HG02763 (cell line): ENCODE results near the gene CNTNAP5.

Source experiments
- ATAC-seq: cut with Tn5 transposase; IDR thresholded peaks from one replicate; pipeline ENCODE4 v1.9.1; 2021; ENCODE audit warnings: mild to moderate bottlenecking, moderate library complexity; ENCODE audit not compliant: unreplicated experiment

Gene CNTNAP5

DNA sequence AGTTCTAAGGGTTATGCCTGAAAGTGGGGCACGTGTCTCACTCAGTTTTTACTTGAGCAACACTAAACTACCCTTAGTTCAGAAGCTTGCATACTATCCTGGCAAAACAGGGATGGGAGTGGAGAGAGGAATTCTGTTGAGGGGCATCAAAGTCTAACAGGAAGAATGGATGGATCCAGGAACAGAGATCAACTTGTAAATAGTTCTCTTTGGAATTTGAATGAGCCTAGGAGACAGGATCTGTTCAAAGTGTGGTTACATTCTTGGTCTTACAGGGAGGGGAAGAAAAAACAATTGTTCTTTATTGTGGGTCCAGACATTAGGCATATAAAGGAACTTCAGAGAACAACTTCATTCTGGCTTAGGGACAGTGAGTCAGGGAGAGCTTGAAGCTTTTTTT, 560.2 kb downstream of the CNTNAP5 start:
- no peak for ATAC-seq

DNA sequence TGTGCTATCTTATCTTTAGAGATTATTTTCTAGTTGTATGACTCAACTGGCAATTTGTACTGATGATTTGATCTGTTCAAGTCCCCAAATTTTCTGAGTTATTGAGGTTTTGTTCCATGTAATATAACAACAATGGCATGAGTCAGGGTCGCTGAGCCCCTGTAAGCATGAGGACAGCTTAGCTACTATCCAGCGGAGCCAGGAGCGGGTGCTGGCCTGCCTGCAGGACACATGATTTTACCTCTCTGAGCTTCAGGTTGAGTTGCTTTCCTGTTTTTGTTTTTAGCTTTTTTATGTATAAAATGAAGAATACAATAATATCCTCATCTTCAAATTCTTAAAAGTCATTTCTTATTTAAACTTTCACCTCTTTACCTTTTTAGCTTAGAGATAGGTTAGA, 561.1 kb downstream of the CNTNAP5 start:
- ATAC-seq = no peak

DNA sequence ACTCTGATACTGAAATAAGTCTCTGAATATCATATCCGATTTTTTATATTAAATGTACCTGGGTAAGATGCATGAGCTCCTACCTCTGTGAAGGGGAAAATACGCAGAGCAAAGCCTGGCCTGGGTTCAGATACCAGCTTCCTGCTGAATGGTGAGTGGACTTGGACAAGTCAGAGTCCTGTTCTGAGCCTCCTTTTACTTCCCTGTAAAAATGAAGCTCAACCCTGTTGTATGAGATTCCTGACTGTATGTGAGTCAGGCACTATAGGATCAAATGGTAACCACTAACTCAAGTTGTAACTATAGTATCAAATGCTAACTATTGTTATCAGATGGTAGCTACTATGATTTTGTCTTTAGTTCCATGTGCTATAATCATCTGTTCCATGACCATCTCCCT, 561.7 kb downstream of the CNTNAP5 start:
- no peak for ATAC-seq

DNA sequence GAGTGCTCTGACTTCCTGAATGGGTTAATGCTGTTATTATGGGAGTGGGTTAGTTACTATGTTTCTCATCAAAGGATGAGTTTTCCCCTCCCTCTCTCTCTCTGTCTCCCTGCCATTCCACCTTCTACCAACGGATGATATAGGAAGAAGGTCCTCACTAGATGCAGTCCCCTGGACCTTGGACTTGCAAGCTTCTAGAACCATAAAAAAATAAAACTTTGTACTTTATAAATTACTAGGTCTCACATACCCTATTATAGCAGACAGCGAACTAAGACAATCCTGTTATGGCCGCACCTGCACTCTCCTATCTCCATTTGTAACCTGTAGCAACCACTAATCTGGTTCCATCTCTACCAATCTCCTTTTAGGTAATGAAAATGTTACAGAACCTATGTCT, 564.9 kb downstream of the CNTNAP5 start:
- ATAC-seq = no peak

DNA sequence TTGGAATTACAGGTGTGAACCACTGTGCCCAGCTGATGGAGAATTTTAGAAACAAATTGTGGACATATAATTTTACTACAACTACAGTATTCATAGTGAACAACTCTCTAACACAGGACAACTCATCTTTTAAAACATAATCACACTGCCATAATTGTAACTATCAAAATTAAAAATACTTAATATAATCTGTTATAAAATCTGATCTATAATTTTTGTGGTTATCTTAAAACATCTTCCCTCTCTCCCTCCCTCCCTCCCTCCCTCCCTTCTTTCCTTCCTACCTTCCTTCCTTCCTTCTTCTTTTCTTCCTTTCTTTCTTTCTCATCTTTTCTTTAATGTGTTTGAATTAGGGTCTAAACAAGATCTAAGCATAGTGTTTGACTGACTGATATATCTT, 577.7 kb downstream of the CNTNAP5 start:
- ATAC-seq = no peak

DNA sequence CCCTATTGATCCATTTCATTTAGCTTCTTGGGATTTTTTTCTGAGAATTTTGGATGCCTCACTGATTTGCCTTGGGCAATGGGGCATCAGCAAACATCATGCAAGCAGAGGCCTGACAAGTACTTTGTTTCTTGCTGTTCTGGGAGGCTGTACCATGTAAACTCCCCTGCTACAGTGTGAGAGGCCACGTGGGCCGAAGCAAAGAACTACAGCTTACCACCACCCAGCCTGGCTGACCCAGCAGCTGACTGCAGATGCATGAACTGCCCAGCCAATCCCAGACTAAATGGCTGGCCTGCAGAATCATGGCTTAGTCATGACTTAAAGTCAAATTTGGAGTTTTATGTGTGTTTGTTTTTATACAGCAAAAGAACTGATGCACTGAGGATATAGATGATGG, 579.9 kb downstream of the CNTNAP5 start:
- ATAC-seq = no peak

DNA sequence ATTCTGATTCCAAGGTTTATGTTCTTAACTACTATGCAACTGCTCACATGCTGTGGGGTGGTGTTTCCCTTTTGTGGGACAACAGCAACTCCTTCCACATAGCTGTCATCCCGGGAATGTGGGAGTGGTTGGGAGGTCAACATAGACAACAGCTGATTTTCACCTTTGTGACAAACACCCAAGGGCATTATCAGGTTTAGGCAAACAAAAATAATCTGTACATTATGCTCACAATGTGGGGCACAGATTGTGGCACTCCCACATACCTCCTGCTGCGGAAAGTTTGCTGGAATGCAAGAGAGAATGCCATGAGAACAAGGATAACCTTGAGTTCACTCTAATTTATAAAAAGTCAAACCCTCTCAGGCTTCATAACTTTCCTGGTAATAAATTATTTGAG, 582.6 kb downstream of the CNTNAP5 start:
- ATAC-seq = no peak

DNA sequence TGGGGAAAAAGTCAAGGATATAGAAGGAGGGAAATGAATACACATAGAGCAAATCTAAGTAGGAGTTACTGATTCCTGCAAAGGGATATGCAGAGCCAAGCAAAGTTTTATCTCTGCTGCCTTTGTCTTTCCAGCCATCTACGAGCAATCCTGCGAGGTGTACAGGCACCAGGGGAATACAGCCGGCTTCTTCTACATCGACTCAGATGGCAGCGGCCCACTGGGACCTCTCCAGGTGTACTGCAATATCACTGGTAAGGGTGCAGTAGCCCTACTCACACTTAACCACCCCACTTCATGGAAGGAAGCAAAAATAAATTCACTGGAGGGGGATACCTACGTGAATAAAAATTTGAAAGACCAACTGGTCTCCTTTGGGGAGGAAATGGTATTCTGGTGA, 584.6 kb downstream of the CNTNAP5 start:
- ATAC-seq = no peak

DNA sequence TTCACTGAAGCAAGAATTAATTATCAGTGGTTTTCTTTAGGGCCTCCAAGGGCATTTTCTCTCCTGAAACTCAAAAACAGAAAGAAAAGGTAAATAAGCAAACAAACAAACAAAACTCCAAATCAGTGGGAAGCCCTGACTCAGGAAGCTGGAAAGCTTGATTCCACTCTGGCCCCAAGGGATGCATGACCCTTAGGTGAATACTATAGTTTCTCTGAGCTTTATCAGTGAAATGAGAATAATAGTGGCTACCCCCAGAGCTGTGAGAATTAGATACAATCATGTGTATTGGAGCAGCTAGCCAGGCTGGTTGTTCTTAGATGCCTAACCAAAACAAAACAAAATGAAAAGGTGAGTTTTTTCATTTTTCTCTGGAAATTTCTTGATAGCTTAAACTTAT, 585.1 kb downstream of the CNTNAP5 start:
- no peak for ATAC-seq

DNA sequence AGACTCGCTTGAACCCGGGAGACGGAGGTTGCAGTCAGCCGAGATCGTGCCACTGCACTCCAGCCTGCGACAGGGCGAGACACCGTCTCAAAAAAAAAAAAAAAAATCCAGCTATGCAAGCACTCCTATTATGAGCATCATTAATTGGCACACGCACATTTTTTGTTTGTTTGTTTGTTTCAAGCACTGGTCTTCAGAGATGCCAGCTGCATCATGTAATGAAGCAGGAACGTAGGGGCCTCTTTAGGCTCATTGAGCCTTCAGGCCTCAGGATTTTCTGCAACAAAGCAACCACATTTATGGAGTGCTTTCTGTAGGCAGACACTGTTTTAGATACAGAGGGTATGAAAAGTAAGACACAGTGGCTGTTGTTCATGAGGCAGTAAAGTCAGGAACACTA, 585.8 kb downstream of the CNTNAP5 start:
- ATAC-seq = no peak

DNA sequence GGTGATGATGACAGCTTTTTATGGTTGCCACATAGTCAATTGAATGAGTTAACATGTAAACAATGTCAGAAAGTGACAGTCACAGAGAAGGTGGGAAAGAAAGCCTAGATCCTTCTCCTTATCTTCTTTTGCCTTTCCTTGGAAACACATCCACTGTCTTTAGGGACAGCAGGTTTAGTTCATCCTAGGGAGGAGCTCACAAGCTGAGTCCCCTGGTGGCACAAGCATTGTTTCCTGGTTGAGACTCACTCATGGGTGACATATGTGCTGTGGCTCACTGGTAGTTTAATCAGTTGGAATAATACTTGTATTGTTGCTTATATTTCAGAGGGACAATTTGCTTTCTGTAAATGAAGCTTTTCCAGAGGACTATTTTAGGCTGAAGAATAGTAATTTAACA, 598.5 kb downstream of the CNTNAP5 start:
- no peak for ATAC-seq

DNA sequence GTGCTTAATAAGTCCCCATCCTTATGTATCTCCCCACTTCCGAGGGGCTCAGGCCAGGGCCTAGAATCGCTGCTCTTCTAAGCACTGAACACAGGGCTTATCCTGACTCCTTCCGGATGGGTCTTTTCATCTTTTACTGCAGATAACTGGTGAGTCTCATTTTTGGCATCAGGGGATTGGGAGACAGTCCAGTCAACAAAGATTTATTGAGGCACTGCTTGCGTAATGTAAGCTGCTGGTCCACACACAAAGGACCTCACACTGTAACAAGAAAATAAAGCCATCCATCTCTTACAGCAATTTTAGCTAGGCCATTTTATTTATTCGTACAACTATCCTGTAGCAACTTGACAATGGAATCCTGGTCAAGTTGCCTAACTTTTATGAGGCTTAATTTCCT, 600.5 kb downstream of the CNTNAP5 start:
- no peak for ATAC-seq

DNA sequence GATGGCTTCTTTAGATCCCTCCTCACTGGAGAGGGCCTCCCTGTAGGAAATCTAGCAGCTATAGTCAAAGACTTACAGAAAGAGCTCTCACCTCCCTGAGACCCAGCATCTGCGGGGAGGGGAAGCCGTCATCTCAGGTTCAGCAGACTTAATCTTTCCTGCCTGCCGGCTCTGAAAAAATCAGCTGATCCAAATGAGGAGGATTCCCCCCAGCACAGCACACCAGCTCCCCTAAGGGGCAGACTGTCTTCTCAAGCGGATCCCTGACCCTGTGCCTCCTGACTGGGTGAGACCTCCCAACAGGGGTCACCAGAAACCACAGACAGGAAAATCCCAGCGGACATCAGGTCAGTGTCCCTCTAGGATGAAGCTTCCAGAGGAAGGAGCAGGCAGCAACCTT, 601.9 kb downstream of the CNTNAP5 start:
- no peak for ATAC-seq

DNA sequence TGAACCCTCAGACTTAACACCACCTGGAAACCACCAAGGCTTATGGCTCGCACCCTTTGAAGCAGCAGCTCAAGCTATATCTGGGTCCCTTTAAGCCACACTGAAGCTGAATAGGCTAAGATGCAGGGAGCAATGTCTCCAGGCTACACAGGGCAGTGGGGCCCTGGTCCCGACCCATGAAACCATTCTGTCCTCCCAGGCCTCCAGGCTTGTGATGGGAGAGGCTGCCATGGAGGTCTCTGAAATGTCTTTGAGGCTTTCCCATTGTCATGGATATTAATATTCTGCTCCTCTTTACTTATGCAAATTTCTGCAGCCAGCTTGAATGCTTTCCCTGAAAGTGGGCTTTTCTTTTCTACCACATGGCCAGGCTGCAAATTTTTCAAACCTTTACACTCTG, 608.7 kb downstream of the CNTNAP5 start:
- ATAC-seq = no peak

DNA sequence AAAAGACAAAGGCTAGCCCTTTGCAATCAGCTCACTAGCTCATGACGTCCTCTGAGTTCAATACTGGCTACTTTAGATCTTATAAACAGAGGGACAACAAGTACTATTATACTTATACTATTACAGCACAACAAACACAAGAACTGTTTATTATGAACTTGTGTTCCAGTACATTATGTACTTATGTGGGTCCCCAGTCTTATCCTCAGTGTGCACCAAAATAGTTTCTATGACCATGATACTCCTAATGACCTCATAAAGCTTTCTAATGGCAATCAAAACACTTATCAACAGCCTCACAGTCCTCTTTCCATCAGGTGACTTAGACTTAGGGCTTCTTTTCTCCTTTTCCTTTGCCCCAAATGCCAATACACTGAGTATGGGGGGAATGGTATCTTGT, 614.4 kb downstream of the CNTNAP5 start:
- ATAC-seq = no peak

DNA sequence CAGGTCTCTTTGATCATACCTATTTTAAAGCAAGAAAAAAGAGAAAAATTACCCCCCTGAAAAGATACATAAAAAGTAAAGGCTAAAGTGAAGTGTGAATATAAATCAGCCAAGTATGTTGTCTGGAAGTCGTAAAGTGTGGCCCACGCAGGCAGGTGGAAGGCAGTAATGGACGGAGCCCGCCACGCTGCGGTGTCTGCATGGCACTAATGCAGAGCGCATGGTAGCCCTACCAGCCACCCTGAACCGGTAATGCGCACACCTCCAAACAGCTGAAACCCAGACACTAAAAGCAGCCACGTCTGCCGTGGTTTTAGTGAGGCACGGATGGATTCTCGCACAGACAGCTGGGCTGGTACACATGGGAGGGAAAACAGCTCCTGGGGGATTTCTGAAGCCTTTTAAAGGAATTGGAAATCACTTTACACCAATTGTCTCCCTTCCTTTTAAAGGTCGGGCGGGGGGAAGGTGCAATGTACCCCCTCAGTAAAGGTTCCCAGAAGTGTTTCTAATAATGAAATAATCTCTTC, 615.2 kb downstream of the CNTNAP5 start:
- ATAC-seq = no peak

DNA sequence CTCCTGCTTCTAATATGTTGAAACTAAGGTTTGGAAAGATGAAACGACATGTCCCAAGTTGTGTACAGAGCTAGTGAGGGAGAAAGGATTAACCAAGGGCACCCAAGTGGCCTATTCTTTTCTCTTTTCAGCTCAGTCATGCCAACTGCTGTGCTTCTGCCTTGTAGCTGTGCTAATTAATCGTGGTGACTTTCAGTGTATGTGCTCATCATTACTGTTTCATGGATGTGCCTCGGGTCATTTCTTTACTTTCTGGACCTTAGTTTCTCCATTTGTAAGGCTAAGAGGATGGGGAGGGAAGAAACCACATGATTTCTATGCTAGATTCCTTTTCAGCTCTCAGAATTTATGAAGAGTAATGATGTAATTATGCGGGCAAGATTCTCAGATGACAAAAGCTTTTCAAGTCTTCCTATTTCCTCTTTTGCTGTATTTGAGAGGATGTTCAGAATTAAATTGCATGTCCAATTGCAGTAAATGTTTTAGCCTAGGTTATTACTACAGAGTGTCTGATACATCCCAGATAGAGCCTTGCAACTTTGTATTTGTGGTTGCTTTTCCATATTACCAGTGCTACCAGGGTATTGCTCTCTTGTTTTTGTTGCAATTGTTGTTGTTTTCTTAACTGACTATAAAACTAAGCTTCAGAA, 621.2 kb downstream of the CNTNAP5 start:
- ATAC-seq = no peak

DNA sequence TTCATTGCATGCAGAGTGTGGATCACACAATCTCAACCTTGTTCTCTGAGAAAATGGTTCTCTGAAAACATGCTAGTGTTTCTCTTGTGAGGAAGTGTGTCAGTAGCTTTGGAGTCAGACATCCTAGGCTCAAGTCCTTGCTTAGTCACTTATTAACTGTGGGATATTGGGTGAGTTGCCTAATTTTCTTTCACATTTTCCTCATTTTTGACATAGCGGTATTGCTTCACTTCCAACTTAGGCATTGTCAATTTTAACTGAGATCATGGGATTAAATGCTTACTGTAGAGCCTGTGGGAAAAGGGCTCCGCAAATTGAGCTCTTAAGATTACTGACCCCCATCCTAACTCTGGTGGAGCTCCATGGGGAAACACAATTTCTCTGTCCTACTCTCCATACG, 622.2 kb downstream of the CNTNAP5 start:
- no peak for ATAC-seq

DNA sequence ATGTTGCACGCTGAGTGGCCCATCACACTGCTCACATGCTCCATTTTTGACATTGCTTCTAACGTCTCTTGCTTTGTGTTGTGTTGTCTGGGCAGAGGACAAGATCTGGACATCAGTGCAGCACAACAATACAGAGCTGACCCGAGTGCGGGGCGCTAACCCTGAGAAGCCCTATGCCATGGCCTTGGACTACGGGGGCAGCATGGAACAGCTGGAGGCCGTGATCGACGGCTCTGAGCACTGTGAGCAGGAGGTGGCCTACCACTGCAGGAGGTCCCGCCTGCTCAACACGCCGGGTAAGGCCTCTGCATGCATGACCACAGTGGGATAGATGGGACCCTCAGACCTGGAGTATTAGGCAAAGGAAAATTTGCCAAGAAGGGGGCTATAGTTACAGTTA, 622.6 kb downstream of the CNTNAP5 start:
- ATAC-seq = no peak

DNA sequence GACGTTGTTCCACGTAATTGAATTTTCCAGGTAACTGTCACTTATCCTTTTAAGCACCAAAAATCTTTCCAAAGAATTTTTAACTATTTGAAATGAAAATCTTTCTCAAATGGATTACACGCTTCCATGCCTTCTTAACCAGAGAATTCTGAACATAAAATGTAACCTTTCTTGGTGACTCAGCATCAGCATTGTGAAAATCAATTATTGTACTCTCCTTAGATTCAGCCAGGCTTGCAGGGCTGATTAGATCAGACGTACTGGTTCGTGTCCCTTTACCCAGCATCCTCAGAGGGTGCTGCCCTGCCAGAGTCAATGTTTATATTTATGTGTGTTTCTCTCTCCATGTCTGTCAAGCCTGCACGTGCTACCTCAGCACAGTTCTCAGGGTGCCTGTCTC, 623.9 kb downstream of the CNTNAP5 start:
- ATAC-seq = no peak

DNA sequence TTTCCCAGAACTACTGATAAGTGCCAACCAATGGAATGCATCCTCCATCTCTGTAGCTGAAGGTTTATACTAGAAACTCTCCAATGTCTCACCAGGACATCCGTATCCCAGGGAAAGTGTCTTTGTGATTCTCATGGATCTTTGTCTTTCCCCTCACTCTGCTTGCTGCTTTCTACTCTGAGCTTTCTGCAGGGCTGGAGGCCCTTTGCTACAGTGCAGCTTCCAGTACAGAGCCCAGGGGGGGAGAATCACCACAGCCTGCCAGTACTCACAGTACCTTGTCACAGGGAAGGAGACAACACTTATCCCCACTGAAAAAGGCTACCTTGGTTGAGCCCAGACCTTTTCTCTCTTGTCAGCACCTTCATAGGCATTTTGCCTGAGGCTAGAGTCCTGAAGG, 627.0 kb downstream of the CNTNAP5 start:
- ATAC-seq = no peak

DNA sequence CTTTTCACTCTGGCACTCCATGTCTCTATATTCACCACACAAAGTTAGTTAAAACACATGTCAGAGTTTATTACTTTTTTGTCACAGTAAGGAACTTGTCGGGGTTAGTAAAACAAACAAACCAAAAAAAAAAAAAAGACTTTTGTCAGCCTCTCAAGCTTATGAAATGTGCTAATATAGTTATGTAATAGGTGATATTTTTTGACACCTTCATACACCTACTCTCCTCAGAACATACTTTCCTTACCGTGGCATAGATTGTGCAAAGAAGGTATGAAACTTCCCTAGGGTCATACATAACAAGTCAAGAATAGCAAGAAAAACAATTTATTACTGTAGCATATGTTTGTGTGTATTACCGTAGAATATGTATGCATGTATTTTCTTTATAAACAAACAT, 633.3 kb downstream of the CNTNAP5 start:
- no peak for ATAC-seq

DNA sequence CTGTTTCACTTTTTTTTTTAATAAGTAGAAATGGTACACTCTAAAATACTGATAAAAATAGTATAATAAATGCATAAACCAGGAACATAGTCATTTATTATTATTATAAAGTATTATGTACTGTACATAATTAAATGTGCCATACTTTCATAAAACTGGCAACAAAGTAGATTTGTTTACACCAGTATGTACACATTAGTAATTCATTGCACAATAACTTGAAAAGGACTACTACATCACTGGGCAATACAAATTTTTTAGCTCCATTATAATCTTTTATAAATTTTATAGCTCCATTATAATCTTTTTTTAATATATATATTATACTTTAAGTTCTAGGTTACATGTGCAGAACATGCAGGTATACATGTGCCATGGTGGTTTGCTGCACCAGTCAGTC, 636.5 kb downstream of the CNTNAP5 start:
- no peak for ATAC-seq
